ENCODE results near the gene NME4.
"Not testable (repeated sequence)": the region's sequence is repeated elsewhere in the genome, so short reads cannot be mapped to it uniquely, and the experiment has no call there.

The NME4 gene

DNA sequence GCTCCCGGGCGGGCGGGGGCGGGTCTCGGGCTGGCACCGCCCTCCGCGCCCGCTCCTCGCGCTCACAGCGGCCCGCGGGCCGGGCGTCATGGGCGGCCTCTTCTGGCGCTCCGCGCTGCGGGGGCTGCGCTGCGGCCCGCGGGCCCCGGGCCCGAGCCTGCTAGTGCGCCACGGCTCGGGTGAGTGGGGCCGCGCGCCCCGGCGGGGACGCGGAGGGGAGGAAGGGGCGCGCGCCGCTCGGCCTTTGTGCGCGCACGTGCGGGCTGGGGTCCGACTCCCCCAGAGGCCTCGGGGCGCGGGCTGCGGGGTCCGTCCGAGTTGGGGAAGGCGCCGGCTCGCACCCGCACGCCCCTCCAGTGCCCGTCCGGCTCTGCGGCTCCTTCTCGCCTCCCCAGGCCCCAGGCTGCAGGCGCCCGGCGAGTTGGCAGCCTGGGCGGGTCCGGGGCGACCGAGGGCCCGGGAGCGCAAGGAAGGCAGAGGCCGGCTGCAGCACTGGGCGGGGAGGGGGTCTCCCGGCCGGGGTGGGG is at the start of gene NME4:
Gene NME4, plus strand, starts transcription at position 65 of the 527 bp plus-strand sequence. Its CDS starts 24 bp downstream, at position 89.
- H3K9me3 Mint-ChIP-seq = no peaks in the 10 kb centered on the region
- H3K36me3 Mint-ChIP-seq (ENCODE audit: low read depth) = peaks cover 13% of the 10 kb centered on the region
- H3K4me3 Mint-ChIP-seq = peak within 1 kb of the TSS; percentile 78
- DNase-seq = peak; percentile 62
- H3K27ac Mint-ChIP-seq = peak within 1 kb of the TSS; percentile 81
- peaks cover 10% of the 10 kb centered on the region for H3K27me3 Mint-ChIP-seq
- peaks cover 31% of the 10 kb centered on the region for H3K4me1 Mint-ChIP-seq (ENCODE audit: low read depth)

DNA sequence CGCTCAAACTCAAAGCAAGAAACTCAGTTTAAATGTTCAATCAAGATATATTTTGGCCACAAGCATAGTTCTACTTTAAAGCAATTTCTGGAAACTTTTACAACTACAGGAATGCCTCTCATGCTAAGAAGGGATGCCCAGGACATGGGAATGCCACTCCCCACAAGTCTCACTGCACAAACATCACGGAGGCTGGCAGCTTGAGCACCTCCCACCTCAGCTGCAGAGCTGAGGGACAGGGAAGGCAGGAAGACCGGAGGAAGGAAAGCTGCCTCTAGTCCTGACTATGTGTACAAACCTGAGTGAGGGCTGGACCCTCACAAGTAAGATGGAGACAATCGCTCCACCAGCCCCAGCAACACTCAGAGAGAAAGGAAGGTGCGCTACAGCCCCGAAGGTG is 49.8 kb upstream of the NME4 start:
- H3K27ac Mint-ChIP-seq = no peak overlapping the region

DNA sequence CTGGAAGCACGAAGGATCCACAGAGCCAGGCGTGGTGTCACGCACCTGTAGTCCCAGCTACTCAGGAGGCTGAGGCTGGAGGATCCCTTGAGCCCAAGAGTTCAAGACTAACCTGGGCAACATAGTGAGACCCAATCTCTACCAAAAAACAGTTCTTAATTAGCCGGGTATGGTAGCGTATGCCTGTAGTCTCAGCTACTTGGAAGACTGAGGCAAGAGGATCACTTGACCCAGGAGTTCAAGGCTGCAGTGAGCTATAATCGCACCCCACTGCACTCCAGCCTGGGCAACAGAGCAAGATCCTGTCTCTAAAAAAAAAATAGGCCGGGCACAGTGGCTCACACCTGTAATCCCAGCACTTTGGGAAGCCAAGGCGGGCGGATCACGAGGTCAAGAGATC is 48.5 kb upstream of the NME4 start:
- not testable (repeated sequence) for DNase-seq, H3K27me3 Mint-ChIP-seq, H3K9me3 Mint-ChIP-seq, H3K4me3 Mint-ChIP-seq
- Mint-ChIP-seq H3K36me3 (ENCODE audit: low read depth) (peaks cover 56% of the 10 kb centered on the region), H3K27ac (peak overlapping the region; percentile 31), H3K4me1 (ENCODE audit: low read depth) (peaks cover 68% of the 10 kb centered on the region)

More for the DNA sequence above, 49.8 kb upstream of the NME4 start:
- H3K36me3 Mint-ChIP-seq (ENCODE audit: low read depth) = peaks cover 68% of the 10 kb centered on the region
- H3K4me3 Mint-ChIP-seq = no peak overlapping the region
- peaks cover 81% of the 10 kb centered on the region for H3K4me1 Mint-ChIP-seq (ENCODE audit: low read depth)
- no peaks in the 10 kb centered on the region for H3K9me3 Mint-ChIP-seq
- H3K27me3 Mint-ChIP-seq = no peaks in the 10 kb centered on the region
- DNase-seq = no peak

DNA sequence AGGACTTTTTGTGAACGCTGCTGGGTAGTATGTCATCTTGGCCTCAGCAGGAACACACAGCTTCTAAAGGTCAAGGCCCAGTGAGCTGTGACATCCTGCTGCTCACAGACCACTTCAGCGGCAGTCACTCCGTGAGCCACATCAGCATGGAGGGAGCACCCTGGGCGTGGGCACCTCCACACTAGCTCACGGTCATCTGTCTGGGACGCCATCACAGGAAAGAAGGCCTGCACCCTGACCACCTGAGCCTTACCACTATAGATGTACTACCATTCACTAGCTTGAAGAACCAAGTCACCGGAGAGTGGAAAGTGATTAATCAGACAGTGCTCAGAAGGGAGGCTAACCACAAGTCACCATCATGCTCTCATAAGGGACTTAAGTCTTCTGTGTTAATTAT is 47.8 kb upstream of the NME4 start:
- H3K36me3 Mint-ChIP-seq (ENCODE audit: low read depth) = peaks cover 50% of the 10 kb centered on the region
- peak overlapping the region; percentile 28 for H3K27ac Mint-ChIP-seq
- H3K27me3 Mint-ChIP-seq = no peaks in the 10 kb centered on the region
- no peak for DNase-seq
- H3K9me3 Mint-ChIP-seq = no peaks in the 10 kb centered on the region
- peaks cover 70% of the 10 kb centered on the region for H3K4me1 Mint-ChIP-seq (ENCODE audit: low read depth)
- no peak overlapping the region for H3K4me3 Mint-ChIP-seq

DNA sequence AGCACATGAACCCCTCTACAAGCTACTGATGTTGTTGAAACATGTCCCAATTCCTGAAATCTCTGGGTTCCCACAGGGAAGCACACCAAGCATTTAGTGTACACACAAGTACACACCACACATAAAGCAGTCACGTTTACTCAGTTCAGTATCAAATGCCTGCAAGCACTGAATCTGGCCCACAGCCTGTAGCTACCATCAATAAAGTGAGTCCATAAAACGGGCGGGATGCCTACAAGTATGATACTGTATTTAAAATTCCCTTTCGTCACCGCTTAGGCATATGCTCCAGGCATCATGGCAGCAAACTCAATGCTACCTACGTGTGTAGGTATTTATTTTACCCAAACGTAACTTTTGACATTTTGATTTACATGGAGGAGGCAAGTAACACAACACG is 46.8 kb upstream of the NME4 start:
- Mint-ChIP-seq H3K4me1 (ENCODE audit: low read depth) (peaks cover 72% of the 10 kb centered on the region), H3K27ac (no peak overlapping the region), H3K9me3 (no peaks in the 10 kb centered on the region), H3K4me3 (peak overlapping the region; percentile 83), H3K27me3 (no peaks in the 10 kb centered on the region), H3K36me3 (ENCODE audit: low read depth) (peaks cover 40% of the 10 kb centered on the region)
- DNase-seq = no peak

DNA sequence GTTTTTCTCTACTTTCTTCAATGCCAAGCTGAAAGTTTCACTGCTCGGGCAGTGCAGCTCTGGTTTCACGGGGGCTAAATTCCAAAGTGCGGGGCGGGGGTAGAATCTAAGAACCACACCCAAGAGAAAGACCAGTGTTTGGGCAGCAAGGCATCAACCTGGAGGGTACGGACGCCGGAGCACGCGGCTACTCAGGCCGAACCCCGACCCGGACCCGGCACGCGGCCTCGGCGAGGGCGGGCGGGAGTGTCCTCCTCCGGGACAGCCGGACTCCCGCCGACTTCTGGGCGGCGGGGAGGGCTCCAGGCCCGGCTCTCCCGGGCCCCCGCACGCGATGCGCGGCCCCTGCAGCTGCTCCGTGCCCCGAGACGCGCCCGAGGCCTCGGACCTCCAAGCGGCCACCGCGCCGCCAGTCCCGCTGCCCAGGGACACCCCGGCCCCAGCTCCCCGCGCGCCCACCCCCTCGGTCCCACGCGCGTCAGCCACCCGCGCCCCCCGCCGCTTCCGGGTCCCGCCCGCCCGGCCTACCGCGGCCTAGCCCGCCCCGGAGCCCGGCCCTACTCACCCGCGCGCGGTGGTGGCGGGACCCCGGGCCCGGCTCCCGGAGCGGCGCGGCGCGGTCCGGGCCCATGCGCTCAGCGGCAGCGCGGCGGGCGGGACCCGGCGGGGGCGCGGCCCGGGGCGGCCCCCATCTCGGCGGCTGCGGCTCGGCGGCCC is 45.0 kb upstream of the NME4 start:
- Mint-ChIP-seq H3K4me3 (peak overlapping the region; percentile 83), H3K27ac (peak overlapping the region; percentile 87), H3K4me1 (ENCODE audit: low read depth) (peaks cover 61% of the 10 kb centered on the region), H3K27me3 (no peaks in the 10 kb centered on the region), H3K36me3 (ENCODE audit: low read depth) (peaks cover 22% of the 10 kb centered on the region), H3K9me3 (no peaks in the 10 kb centered on the region)
- no peak for DNase-seq

DNA sequence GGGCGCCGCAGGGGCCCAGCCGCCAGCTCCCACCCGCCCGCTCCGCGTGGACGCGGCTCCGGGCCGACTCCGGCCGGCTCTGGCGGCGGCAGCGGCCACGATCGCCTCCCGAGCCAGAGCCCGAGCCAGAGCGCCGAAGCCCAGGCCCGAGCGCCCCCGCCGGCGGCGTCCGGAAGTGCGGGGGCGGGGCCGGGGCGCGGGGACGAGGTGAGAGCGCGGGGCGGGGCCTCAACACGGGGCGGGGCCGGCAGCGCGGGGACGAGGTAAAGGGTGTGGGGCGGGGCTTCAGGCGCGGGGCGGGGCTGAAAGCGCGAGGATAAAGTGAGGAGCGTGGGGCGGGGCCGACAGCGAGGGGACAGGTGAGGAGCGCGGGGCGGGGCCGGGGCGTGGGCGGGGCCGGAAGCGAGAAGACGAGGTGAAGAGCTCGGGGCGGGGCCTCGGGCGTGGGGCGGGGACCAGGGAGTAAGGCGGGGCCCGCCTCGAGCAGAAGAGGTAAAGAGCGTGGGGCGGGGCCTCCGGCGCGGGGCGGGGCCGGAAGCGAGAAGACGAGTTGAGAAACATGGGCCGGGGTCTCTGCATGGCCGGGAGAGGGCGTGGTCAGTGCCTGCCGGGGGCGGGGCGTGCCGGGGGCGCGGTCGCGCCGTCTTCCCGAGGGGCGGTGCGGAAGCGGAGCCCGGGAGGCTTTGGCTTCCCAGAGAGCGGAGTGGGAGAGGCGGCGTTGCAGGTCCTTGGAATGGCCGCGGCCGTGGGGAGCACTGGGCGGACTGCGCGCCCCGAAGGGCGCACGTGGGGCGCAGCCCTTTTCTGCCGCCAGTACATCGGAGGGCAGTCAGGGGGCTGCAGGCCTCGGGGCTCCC is 44.2 kb upstream of the NME4 start, which contains the start of gene AXIN1:
Gene AXIN1, minus strand, starts transcription at position 177 of the 857 bp plus-strand sequence. CDS start 5,698 bp downstream, outside the sequence.
- Mint-ChIP-seq H3K36me3 (ENCODE audit: low read depth) (peaks cover 14% of the 10 kb centered on the region), H3K4me1 (ENCODE audit: low read depth) (peaks cover 53% of the 10 kb centered on the region), H3K27ac (peak within 1 kb of the TSS; percentile 87), H3K27me3 (no peaks in the 10 kb centered on the region), H3K4me3 (peak within 1 kb of the TSS; percentile 83), H3K9me3 (no peaks in the 10 kb centered on the region)
- DNase-seq = peak; percentile 100

DNA sequence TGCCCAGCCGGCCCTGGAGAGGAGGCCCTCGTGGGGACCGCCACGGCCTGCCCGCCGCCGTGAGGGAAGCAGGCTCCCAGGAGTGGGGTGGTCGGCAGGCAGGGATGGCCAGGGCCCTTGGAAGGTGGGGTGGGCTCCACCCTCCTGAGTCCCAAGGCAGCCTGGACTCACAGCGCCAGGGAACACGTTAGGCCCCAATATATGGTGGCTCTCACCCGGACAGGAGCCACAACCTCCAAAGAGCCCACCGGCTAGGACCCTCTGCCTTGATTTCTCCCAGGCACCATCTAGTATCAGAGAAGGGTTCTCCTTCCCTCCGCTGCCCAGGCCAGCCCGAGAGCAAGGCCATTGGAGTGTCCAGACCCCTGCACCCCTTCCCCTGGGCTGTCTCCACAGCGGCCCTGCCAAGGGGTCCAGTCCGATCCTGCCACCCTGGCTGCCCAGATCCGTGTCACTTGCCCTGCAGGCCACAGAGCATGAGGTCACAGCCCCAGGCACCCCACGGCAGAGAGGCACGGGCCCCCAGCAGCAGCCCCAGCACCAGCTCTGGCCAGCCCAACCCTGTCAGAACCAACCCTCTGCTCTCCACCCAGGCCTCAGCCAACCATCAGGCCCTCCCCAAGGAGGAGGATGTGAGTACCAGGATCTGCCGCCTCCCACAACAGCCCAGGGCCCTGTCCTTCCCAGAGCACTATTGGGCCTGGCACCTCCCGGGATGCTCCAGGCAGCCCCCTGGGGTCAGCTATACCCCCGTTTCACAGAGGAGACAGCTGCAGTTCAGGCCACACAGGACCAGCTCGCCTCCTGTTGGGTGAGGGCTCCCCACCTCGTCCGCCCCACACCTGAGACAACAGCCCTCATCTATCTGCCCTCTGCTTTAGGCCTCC is 43.4 kb upstream of the NME4 start:
- no peak overlapping the region for H3K4me3 Mint-ChIP-seq
- H3K4me1 Mint-ChIP-seq (ENCODE audit: low read depth) = peaks cover 44% of the 10 kb centered on the region

DNA sequence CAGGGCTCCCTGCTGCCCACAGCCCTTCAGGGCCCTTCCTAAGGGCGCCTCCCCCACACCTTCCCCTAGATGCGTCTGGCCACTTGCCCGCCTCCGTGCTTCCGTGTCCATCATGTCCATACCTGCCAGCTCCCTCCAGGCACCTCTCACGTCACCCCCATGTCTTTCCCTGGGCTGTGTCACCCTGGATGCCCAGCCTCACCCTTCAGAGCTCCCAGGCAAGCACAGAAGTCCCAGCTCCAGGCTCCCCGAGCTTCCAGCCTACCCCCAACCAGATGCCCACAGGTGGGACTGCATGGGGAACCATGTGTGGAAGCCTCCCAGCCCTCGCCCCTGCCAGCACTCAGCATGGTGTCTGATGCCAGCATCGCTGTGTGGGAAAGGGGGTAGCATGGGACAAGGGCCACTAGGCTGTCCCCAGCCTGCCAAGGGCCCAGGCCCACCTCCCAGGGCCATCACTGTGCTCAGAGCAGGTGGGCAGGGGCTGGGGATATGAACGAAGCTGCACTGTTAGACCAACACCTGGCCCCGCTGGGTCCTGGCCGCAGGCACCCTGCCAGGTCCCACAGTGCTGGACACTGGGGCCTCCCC is 42.6 kb upstream of the NME4 start:
- peaks cover 40% of the 10 kb centered on the region for H3K4me1 Mint-ChIP-seq (ENCODE audit: low read depth)

More for the DNA sequence above, 43.4 kb upstream of the NME4 start:
- Mint-ChIP-seq H3K9me3 (no peaks in the 10 kb centered on the region), H3K27me3 (no peaks in the 10 kb centered on the region), H3K27ac (no peak overlapping the region), H3K36me3 (ENCODE audit: low read depth) (peaks cover 14% of the 10 kb centered on the region)
- no peak for DNase-seq

DNA sequence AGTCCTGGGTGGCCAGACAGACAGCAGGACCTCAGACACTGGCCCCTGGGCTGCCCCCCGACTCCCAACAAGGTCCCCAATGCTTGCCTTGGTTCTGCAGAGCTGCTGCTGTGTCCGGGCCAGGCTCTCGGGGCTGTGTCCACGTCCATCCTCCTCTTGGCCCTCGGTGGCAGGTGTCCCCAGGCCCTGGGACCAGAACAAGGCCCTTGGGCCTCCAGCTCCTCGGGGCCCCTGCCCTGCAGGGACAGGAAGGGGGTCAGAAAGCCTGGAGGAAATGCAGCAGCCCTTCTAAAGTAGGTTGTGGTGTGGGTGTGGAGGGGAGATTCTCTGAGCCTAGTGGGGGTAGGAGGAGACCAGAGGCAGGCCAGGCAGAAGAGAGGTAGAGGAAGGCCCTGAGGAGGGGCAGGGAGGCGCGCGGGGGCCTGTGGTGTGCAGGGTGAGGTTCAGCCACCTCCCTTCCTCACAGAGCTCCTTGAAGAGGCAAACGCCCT is 42.0 kb upstream of the NME4 start:
- DNase-seq = no peak
- Mint-ChIP-seq H3K4me3 (no peak overlapping the region), H3K9me3 (no peaks in the 10 kb centered on the region), H3K36me3 (ENCODE audit: low read depth) (peaks cover 8% of the 10 kb centered on the region), H3K27me3 (no peaks in the 10 kb centered on the region), H3K27ac (peak overlapping the region; percentile 66), H3K4me1 (ENCODE audit: low read depth) (peaks cover 34% of the 10 kb centered on the region)

More for the DNA sequence above, 42.6 kb upstream of the NME4 start:
- no peak for DNase-seq
- Mint-ChIP-seq H3K9me3 (no peaks in the 10 kb centered on the region), H3K4me3 (no peak overlapping the region), H3K27ac (no peak overlapping the region), H3K27me3 (no peaks in the 10 kb centered on the region), H3K36me3 (ENCODE audit: low read depth) (peaks cover 14% of the 10 kb centered on the region)

DNA sequence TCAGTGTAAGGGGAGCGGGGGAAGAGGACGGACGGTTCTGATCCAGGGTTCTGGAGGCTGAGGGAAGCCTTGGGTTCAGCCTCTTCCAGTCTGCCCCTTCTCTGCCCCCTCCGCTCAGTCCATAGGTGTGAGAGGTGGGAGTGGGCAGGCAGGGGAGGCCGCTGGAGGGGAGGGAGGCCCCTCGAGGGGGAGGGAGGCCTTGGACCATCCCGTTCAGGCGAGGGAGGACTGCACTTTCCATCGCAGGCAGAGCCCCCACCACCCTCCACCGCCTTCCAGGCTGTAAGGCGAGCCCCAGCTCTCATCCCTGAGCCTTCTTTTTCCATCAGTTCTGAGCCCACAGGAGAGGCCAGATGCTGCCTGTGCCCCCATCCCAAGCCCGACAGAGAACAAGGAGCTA is 40.3 kb upstream of the NME4 start:
- DNase-seq = no peak
- Mint-ChIP-seq H3K9me3 (no peaks in the 10 kb centered on the region), H3K4me3 (no peak overlapping the region), H3K36me3 (ENCODE audit: low read depth) (no peaks in the 10 kb centered on the region), H3K27me3 (no peaks in the 10 kb centered on the region), H3K27ac (no peak overlapping the region), H3K4me1 (ENCODE audit: low read depth) (peaks cover 21% of the 10 kb centered on the region)

DNA sequence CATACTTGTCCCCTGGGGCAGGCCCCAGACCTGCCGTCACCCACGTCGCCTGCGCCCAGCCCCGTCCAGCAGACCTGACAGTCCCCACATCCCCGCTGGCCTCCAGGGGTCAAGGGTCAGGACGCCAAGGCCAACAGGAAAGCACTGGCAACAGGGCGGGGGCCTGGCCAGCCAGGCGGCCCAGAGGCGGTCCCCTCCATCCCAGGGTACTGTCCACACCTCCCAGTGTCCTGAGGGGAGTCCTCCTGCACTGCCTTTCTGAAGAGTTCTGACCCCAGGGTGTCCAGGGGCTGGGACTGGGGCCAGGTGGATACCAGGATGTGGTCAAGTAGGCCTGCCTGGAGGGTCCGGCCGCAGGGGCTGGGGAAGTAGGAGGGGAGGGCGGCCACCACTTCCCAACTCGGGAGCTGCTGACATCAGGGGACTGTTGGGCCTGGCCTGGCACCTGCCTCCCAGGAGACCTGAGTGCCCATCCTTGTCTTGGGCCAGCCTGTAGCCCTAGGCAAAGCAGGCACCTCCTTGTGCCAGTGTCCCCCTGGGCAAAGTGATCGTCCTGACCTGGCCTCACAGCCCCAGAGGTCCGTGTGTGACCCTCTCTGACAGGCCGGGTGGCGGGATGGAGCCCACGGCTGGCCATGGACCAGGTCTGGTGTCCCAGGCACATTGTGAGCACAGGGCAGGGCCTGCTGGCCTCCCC is 37.8 kb upstream of the NME4 start:
- Mint-ChIP-seq H3K4me1 (ENCODE audit: low read depth) (peaks cover 18% of the 10 kb centered on the region), H3K9me3 (no peaks in the 10 kb centered on the region), H3K36me3 (ENCODE audit: low read depth) (no peaks in the 10 kb centered on the region), H3K27me3 (no peaks in the 10 kb centered on the region), H3K4me3 (no peak overlapping the region), H3K27ac (no peak overlapping the region)
- DNase-seq = no peak

Data from activated T-cell treated with anti-CD3 and anti-CD28 coated beads, Interleukin-2, amount 50 U/mL, for 24 hours (primary cell).